Esophagus squamous epithelium (tissue), 4 donors: ENCODE data around the gene OXT.

Source experiments
- CTCF ChIP-seq, 6 experiments: fragments of 450-650 bp in 4 of 6; fragments of 200-600 bp in 2 of 6; sonication (generic) in 2 of 6; IDR thresholded peaks; one replicate each; pipeline ENCODE4 v1.5.1; 2016 to 2019; ENCODE audit warnings: antibody characterized with exemption in 6 of 6, mild to moderate bottlenecking in 4 of 6, moderate library complexity in 4 of 6
- POLR2A ChIP-seq, 4 donors: fragments of 450-650 bp; IDR thresholded peaks; one replicate each; pipeline ENCODE4 v1.6.1; 2017; ENCODE audit warnings: antibody characterized with exemption in 4 of 4, mild to moderate bottlenecking in 4 of 4, moderate library complexity in 3 of 4

GRCh38 chr20:3085571-3086072 lies 14.2 kb downstream of the OXT start:
- TF ChIP-seq CTCF (IDR thresholded peaks at IDR 0.05) (no peak), POLR2A (IDR thresholded peaks at IDR 0.05) (no peak)
